Spinal cord (tissue), 10 donors: ENCODE data around the gene C1orf21. TPM values are rescaled to one million over a fixed set of nuclear protein-coding genes. Genes with fewer than 3 reads are reported as not detected.
A peak's percentile ranks its signal among the peaks of the same experiment; 100 is the strongest.

Source experiments
- DNase-seq, 6 donors: peaks; one replicate each; pipeline versions ENCODE4 v3.0.0 to v3.0.0-alpha.2; 2013 to 2015; ENCODE audit warnings: low spot score in 6 of 6, low read depth in 4 of 6
- H3K27ac ChIP-seq: one replicate; pipeline ENCODE4 v1.5.1; 2013; ENCODE audit warnings: low read depth, low read length, control low read depth
- H3K27me3 ChIP-seq: one replicate; pipeline ENCODE4 v1.6.1; 2013; ENCODE audit warnings: low read length; ENCODE audit not compliant: control insufficient read depth, insufficient read depth
- H3K36me3 ChIP-seq: one replicate; pipeline ENCODE4 v1.6.1; 2013; ENCODE audit warnings: low read length; ENCODE audit not compliant: control insufficient read depth, insufficient read depth
- H3K4me1 ChIP-seq: one replicate; pipeline ENCODE4 v1.6.1; 2013; ENCODE audit warnings: low read length; ENCODE audit not compliant: control insufficient read depth, insufficient read depth
- H3K4me3 ChIP-seq: one replicate; pipeline ENCODE4 v1.5.1; 2013; ENCODE audit warnings: low read depth, low read length, control low read depth
- H3K9me3 ChIP-seq: one replicate; pipeline ENCODE4 v1.6.1; 2013; ENCODE audit warnings: low read length; ENCODE audit not compliant: control insufficient read depth, insufficient read depth
- WGBS: methylation state at CpG from one replicate; pipeline ENCODE4 v1.1.5; 2013; ENCODE audit warnings: missing lambda C conversion rate; ENCODE audit not compliant: insufficient coverage; 5-methylcytosine and 5-hydroxymethylcytosine counted together
- polyA plus RNA-seq, 2 donors: library from polyadenylated mRNA; unstranded; fragments of 120-200 nt; gene quantifications; one replicate each; pipeline ENCODE4 v1.2.1, GENCODE V29; 2013; ENCODE audit not compliant: insufficient read length in 2 of 2
- total RNA-seq, 2 donors: library from RNA; depleted of rRNA in 1 of 2; stranded (reverse); fragments of 120-200 nt in 1 of 2; fragments of >200 nt in 1 of 2; gene quantifications; one replicate each; pipeline versions ENCODE4 v1.2.3 to v1.2.4, GENCODE V29; 2013 to 2014
- donor health status: healthy.

The C1orf21 gene
- total and polyA plus RNA-seq, 4 donors: 17.6 to 55.5 (median 31.9) TPM

DNA sequence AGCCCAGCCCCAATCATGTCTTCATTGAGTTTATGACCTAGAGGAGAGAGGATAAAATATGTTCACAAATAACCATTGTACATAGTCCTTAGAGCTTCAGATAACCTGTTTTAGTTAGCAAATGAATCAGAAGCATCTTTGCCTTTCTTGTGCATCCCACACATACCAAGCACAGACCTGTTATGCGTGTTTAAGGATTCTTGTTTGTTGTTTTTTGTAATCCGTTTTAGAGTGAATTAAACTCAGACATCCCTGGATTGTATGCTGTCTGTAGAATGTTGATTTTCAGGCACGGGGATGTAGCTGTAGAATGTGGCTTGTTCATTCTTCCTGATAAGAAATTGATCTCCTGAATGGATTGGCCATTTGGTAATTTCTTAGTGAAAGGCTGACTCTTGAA is 232.0 kb downstream of the C1orf21 start:
- no CpG with 5 or more reads among the region's 3 CpGs for WGBS
- H3K4me1 ChIP-seq: peaks cover 11% of the 10 kb centered on the region
- DNase-seq: no peak
- no peak overlapping the region for H3K4me3 ChIP-seq
- no peaks in the 10 kb centered on the region for H3K27me3 ChIP-seq
- H3K9me3 ChIP-seq: no peaks in the 10 kb centered on the region
- H3K36me3 ChIP-seq: no peaks in the 10 kb centered on the region
- H3K27ac ChIP-seq: no peak overlapping the region

DNA sequence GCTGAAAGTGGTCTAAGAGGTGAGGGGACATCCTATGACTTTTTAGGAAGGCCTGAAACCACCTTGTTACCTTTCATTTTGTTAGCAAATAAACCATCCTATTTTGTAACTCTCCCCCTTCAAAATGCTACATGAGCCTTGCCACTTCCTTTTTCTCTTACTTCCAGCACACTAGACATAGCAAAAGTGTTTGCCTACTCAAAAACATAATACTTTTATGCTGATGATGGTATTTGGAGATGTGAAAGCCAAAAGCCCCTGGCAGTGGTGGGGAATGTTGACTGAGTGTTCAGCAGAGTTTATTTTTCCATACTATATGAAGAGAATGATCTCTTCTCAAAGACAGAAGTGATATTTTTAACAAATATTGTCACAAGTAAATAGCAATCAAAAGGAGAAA is 233.6 kb downstream of the C1orf21 start:
- DNase-seq: no peak
- no peaks in the 10 kb centered on the region for H3K9me3 ChIP-seq
- H3K27ac ChIP-seq: no peak overlapping the region
- H3K4me1 ChIP-seq: peaks cover 8% of the 10 kb centered on the region
- no peak overlapping the region for H3K4me3 ChIP-seq
- H3K36me3 ChIP-seq: no peaks in the 10 kb centered on the region
- no peaks in the 10 kb centered on the region for H3K27me3 ChIP-seq

GRCh38 chr1:184621260-184621659 is 234.4 kb downstream of the C1orf21 start:
- WGBS: 80% methylated on average over 4 of the region's 5 CpGs
- Histone ChIP-seq H3K4me3 (no peak overlapping the region), H3K27me3 (no peaks in the 10 kb centered on the region), H3K4me1 (peaks cover 8% of the 10 kb centered on the region), H3K9me3 (no peaks in the 10 kb centered on the region), H3K27ac (peak overlapping the region; percentile 29), H3K36me3 (no peaks in the 10 kb centered on the region)
- DNase-seq: peak in 1 of 6 donors; percentile 51

DNA sequence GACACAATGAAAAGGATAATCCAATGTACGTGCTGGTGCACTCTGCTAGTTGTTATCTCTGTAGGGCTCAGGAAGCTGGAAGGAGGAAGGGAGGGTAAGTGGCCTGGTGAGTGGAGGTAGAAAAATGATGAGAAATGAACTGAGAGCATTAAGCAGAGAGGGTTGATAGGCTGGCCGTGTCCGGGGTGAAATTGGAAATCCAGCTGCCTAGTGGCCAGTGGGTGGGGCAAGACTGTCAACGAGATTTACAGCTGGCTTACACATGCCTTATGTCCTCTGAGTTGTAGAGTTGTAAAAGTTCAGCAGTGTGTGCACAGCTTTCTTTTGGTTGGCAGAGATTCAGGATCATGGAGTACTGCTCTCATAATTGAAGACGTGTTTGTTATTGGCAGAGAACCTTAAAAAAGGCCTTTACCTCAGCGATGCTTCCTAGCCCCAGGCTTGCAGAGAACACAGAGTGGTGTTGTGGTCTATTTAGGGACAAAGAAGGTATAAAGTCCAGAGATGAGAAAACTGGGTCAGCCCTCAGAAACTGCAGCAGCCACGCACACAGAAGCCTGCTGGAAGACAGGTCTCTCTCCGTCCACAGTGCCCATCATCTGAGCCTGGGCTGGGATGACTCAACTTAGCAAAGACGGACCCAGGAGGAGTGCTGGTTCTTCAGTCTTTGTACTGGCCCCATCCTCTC is 235.5 kb downstream of the C1orf21 start:
- H3K27me3 ChIP-seq: no peaks in the 10 kb centered on the region
- WGBS: 34% methylated on average over 9 of the region's 9 CpGs
- H3K36me3 ChIP-seq: no peaks in the 10 kb centered on the region
- no peaks in the 10 kb centered on the region for H3K9me3 ChIP-seq
- DNase-seq: peak in 4 of 6 donors; percentile 20 to 85 (median 48)
- H3K4me1 ChIP-seq: peaks cover 8% of the 10 kb centered on the region
- peak overlapping the region; percentile 75 for H3K27ac ChIP-seq
- H3K4me3 ChIP-seq: no peak overlapping the region

- peaks cover 8% of the 10 kb centered on the region for H3K4me1 ChIP-seq
Observed at GRCh38 chr1:184623404-184623803, 236.6 kb downstream of the C1orf21 start.

DNA sequence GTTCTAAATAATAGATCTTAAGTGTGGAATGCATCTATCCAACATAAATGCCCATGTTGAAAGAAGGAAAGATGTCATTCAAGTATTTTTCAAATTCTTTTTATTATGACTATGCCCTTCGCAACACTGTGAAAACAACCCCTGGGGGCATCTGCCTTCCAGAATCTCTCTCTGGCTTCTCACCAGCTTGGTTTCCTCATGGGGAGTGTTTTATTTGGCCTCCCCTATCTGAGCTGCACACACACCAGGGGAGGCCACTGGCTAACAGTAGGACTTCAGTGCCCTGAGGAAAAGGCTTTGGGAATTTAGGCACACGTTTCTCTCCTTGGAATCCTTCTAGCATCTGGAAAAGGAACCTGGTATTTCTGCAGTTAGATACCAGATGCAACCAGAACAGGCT is 237.2 kb downstream of the C1orf21 start:
- 100% methylated on average over 1 of the region's 2 CpGs for WGBS
- Histone ChIP-seq H3K4me3 (no peak overlapping the region), H3K4me1 (peaks cover 8% of the 10 kb centered on the region), H3K9me3 (no peaks in the 10 kb centered on the region), H3K27ac (no peak overlapping the region), H3K36me3 (no peaks in the 10 kb centered on the region), H3K27me3 (no peaks in the 10 kb centered on the region)
- no peak for DNase-seq

More at GRCh38 chr1:184623404-184623803, 236.6 kb downstream of the C1orf21 start:
- H3K4me3 ChIP-seq: no peak overlapping the region
- no peak overlapping the region for H3K27ac ChIP-seq
- H3K36me3 ChIP-seq: no peaks in the 10 kb centered on the region
- no peak for DNase-seq
- no peaks in the 10 kb centered on the region for H3K9me3 ChIP-seq
- 76% methylated on average over 3 of the region's 4 CpGs for WGBS
- no peaks in the 10 kb centered on the region for H3K27me3 ChIP-seq

GRCh38 chr1:184624626-184625025 is 237.8 kb downstream of the C1orf21 start:
- 94% methylated on average over 4 of the region's 5 CpGs for WGBS
- no peak overlapping the region for H3K27ac ChIP-seq
- no peaks in the 10 kb centered on the region for H3K9me3 ChIP-seq
- H3K36me3 ChIP-seq: no peaks in the 10 kb centered on the region
- H3K27me3 ChIP-seq: no peaks in the 10 kb centered on the region
- no peak overlapping the region for H3K4me3 ChIP-seq
- peaks cover 9% of the 10 kb centered on the region for H3K4me1 ChIP-seq
- DNase-seq: no peak

GRCh38 chr1:184625271-184625670 is 238.4 kb downstream of the C1orf21 start:
- Histone ChIP-seq H3K36me3 (no peaks in the 10 kb centered on the region), H3K4me1 (peaks cover 12% of the 10 kb centered on the region), H3K4me3 (no peak overlapping the region), H3K27ac (no peak overlapping the region), H3K9me3 (no peaks in the 10 kb centered on the region), H3K27me3 (no peaks in the 10 kb centered on the region)
- DNase-seq: no peak
- no CpG with 5 or more reads among the region's 4 CpGs for WGBS

- Histone ChIP-seq H3K27me3 (no peaks in the 10 kb centered on the region), H3K27ac (no peak overlapping the region), H3K36me3 (no peaks in the 10 kb centered on the region), H3K4me3 (no peak overlapping the region), H3K4me1 (peaks cover 12% of the 10 kb centered on the region), H3K9me3 (no peaks in the 10 kb centered on the region)
- DNase-seq: no peak
- 87% methylated on average over 12 of the region's 13 CpGs for WGBS
Observed at GRCh38 chr1:184626076-184627006, 239.5 kb downstream of the C1orf21 start.

- DNase-seq: no peak
- Histone ChIP-seq H3K4me3 (no peak overlapping the region), H3K27me3 (no peaks in the 10 kb centered on the region), H3K4me1 (peaks cover 12% of the 10 kb centered on the region), H3K9me3 (no peaks in the 10 kb centered on the region), H3K36me3 (no peaks in the 10 kb centered on the region), H3K27ac (no peak overlapping the region)
- WGBS: 93% methylated on average over 2 of the region's 3 CpGs
Observed at GRCh38 chr1:184627007-184627341, 240.1 kb downstream of the C1orf21 start.
